HG02623 (cell line): ENCODE results near the gene BMX.

ENCODE experiments used
- ATAC-seq: cut with Tn5 transposase; IDR thresholded peaks from one replicate; pipeline ENCODE4 v1.9.1; 2021; ENCODE audit warnings: moderate library complexity; ENCODE audit not compliant: unreplicated experiment

Gene BMX

DNA sequence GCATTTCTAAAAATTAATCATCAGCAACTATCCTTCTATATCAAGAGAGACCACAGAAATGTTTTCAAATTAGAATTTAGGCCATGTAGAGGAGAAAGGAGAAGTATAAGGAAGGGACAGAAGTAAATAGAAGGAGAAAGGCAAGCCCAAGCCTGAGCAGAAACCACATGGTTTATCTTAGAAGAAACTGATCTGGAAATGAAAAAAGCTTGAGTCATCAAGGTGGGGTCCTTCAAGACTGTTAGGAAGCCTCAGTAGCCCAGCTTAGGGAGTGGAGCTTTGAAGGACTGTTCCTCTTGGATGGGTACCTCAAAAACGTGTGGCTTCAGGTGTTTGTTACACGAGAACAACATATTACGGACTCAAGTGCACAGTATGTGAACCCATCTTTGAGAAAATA lies 4.5 kb downstream of the BMX start:
- ATAC-seq, result no peak

DNA sequence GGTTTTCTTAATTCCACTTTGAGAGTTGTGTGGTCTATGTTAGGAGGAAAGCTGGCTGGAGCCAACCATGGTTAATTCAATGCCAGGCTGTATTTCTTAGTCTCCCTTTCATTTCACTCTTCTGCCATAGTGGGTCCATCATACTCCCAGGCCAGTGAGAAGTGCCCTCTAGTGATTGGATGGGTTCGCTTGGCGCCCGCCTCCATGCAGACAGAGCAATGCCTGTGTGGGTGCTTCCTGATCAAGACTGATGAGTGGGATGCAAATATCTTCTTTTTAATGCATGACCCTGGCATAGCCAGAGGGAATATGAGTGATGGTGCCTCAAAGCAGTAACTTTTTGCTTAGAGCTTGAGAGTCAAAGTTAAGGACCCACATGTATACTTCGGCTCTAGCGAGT lies 6.4 kb downstream of the BMX start:
- ATAC-seq, result no peak

DNA sequence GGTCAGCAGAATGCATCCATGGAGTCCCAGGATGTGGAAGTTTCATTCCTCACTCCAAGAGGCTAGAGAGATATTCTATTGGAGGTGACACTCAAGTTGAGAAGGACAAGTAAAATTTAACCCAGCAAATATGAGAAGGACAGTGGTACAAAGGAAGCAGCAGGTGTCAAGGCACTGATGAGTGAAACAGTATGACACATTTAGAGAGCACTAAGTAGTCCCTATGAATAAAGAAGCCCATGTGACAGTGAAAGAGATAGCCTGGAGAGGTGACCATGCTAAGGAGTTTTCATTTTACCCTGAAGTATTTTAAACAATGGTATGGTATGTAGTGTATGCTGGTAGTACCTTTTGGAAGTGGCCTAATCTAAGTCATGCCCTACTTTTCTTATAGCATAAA lies 9.2 kb downstream of the BMX start:
- ATAC-seq, result no peak

DNA sequence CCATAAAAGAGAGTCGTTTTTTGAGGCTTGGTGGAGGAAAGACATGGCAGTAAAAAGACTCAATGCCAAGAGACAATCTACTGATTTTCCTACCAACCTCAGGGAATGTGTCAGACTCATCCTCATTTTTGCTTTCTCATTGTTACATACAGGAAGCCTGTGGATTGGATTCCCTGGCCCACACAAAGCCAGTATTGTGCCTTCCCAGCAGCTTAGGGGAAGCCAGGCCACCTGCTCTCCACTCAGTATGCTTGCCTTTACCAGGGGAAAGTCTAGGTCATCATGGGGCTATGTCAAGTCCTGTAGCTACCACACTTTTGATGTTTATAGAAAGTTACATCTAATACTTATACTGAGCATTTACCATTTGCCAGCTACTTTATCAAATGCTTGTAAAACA lies 11.0 kb downstream of the BMX start:
- ATAC-seq, result no peak

DNA sequence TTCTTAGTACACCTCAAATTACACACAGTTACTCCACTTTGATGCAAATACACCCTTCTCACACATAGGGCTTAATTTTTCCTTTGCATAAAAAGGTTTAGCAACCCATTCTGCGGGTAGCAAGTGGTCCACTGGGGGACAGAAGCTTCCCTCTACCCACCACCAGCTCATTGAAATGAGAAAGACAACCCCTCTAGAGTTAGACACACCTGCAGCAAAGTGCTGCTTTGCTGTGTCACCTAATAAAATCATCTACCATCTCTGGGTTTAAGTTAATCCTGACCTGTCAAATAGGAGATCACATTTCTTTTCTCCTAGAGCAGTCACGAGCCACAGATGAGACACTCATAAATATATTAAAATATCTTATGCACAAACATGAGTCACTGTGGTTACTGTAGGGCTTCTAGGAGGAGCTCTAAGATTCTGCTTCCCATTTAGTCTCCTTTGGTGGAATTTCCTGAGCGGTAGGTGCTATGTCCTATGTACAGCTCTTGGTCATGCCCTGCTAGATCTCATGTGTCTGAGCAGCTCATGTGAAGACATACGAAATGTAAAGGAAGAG lies 11.9 kb downstream of the BMX start:
- no peak for ATAC-seq

DNA sequence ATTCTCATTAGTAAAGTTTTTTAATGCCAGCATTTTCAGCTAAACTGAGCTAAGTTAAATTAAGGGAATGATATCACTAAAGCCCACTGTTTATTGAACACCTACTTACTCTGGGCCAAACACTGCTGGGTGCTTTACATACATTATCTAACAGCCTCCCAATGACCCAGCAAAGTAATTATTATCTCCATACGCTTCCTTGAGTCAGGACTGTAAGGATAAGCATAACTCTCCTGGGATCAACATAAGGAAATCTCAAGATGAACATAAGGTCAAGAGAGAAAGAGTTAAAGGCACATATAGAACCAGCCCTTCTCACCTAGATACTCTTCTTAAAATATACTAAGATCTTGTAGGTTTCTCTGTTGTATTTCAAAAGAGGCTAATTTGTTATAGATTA lies 13.7 kb downstream of the BMX start:
- ATAC-seq, result no peak

DNA sequence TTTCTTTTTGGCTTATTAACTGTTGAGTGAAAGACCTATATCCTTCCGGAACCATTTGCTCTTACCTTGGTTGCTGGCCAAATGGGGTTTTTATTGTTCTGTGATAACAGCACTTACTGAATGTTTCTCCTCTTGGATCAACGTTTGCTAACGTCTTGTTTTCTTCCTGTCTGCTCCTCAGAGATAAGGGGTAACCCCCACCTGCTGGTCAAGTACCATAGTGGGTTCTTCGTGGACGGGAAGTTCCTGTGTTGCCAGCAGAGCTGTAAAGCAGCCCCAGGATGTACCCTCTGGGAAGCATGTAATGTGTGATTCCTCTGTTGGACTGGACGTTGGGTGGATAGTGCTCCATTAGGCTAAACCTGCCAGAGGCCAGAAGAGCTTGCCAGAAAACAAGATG lies 15.3 kb downstream of the BMX start:
- ATAC-seq, result no peak

DNA sequence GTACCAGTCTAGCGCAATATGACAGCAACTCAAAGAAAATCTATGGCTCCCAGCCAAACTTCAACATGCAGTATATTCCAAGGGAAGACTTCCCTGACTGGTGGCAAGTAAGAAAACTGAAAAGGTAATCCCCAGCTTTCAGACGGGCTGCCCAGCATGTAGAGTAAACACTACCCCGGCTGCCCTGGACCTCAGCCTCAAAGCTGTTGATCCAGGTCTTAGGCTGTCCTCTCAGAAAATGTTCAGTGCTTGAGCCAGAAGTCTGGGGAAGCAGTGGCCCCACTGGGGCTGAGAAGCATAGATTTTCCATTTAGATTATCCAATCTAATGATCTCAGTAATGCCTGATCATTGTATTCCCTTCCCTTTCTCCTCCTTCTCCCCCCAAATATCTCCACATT lies 21.9 kb downstream of the BMX start:
- ATAC-seq, result no peak

DNA sequence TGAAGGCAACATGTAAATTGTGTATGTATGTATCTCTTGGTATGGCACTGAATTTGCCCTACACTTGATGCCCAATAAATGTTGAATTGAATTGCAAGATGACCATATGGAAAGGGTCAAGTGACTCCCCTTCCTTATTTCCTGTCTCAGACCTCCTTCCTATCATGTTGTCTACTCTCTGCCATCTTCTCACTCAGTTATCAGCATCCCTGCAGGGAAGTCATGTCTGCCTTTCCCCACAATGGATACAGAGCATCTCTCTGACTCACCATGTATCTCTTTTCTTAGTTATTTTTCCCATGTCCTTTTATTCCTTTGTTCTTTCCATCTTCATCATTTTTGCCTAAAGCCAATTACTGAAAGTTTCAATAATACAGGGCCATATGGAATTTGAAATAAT lies 22.5 kb downstream of the BMX start:
- ATAC-seq, result no peak

DNA sequence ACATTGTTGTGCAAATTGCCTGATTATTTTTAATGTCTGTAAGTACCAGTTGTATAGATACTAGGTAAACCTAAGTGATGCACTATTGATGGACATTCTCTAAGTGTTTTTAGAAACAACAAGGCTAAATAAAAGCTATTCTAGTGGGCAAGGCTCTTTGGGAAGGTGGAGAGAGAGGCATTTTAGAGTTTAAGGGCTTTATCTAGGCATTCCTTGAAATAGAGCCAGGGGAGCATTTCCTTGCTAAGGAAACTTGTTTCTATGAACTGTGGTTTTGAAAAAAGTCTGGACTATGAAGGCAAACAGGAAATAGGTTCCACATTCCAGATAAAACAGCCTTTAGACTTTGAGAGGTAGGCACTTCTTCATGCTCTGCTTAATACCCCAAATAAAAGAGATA lies 23.8 kb downstream of the BMX start:
- no peak for ATAC-seq

DNA sequence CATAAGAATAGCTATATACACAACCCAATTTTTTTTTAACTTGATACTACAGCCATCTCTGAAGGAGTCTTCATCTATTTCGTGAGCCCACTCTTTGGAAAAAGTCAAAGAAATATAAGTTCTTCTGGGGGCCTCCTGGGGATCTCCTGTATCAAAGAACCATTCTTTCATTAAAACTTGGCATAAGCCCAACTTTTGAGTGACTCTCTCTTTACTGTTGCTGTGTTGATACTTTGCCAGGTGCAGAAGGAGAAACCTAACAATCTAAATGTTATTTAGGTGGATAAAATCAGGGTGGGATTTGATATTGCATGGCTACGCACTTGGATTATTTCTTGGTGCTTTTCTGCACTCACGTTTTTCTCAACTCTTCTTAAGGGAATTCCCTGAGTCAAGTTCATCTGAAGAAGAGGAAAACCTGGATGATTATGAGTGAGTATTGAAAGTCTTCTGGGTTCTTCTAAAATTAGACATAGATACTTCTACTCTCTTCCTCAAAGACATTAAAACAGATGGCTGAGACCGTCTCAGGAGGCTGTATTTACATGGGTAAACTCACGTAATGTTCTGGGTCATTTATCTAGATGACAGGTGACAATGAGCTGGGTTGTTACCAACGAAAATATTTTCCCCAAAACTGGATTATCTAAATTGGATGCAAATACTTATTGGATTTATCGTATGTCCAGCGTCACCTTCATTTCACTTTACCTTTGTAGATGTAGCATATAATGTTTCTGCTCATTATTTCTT lies 25.2 kb downstream of the BMX start:
- ATAC-seq, result no peak

DNA sequence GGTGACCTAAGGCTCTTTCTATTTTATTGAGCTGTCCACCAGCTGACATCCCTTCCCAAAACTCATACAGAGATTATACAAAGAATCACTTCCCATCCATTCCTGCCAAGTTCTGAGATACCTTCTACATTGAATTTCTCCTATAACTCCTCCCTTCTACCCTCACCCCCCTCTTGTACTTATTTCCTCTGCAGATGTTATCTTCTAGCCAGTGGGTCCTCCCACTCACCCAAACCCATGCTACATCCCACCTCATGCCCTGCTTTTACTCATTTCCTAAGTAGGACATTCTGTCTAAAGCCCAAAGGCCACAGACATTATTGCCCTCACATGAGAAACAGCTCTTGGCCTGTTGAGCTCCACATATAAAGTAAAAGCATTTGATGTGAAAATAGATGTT lies 28.6 kb downstream of the BMX start:
- no peak for ATAC-seq

DNA sequence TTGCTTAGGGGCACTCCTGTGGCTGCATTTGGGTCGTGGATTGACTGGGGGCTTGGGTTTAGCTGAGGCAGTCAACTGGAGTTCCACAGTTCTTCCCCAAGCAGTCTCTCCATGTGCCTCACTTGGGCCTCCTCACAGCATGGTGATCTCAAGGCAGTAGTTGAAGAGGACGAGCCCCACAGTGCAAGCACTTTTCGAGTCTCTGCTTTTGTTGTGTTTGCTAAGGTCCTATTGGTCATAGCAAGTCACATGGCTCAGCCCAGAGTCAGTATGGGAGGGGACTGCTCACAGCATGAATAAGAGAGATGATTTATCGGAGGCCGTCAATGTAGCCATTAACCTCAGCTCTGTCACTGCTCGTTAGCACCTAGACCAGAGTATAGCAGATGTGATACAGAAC lies 29.7 kb downstream of the BMX start:
- ATAC-seq, result no peak

DNA sequence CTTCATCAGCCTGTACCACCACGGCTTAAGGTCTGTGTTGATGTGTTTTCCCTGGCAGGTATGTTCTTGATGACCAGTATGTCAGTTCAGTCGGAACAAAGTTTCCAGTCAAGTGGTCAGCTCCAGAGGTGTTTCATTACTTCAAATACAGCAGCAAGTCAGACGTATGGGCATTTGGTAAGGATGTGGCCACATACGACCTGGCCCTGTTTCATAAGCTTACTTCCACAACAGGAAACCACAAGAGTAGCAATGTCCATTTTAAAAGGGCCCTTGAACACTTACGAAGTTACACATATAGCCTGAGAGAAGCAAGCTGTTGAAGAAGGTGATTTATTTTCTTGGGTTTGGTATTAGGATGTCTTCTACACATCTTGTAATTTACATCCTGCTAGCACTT lies 46.1 kb downstream of the BMX start:
- ATAC-seq, result no peak

DNA sequence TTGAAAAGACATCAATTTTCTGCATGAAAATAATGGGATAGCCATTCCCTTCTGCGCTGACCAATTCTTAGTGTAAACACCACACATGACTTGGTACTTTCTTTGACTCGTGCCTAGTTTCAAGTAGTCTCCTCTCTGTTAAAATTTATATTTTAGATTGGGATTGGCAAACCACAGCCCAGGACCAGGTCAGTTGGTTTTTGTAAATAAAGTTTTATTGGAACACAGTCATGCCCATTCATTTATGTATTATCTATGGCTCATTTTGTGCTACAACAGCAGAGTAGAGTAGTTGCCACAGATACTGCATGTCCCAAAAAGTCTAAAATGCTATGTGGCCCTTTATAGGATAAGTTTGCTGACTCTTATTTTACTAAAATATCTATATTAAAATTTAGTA lies 46.7 kb downstream of the BMX start:
- ATAC-seq, result no peak

DNA sequence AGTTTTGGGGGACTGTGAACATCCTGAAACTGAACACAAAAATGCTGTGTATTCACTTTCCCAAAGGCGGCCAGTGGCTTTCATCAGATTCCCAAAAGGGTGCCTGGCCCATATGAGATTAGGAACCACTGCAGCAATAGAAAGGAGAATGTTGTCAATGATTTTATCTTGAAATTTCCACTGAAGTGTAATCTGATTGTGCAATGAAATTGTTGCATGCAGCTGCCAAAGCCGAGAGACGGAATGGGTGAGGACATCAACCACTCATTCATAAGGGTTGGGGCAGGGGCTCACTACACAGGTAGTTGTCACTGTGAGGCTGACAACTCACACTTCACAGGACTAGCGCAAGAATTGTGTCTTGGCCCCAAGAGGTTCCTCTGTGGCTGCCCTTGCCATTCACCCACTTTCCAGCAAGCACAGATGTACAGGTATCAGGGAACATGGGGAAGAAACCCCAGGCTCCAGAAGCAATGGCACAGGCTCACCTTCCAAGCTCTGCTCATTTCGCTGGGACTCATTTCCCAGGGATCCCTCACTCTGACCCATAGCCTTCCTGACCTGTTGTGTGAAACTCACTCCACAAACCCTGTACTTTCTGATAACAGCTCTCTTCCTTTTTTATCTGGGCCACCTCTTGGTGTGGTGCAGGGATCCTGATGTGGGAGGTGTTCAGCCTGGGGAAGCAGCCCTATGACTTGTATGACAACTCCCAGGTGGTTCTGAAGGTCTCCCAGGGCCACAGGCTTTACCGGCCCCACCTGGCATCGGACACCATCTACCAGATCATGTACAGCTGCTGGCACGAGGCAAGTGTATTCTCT lies 48.8 kb downstream of the BMX start:
- ATAC-seq, result no peak

DNA sequence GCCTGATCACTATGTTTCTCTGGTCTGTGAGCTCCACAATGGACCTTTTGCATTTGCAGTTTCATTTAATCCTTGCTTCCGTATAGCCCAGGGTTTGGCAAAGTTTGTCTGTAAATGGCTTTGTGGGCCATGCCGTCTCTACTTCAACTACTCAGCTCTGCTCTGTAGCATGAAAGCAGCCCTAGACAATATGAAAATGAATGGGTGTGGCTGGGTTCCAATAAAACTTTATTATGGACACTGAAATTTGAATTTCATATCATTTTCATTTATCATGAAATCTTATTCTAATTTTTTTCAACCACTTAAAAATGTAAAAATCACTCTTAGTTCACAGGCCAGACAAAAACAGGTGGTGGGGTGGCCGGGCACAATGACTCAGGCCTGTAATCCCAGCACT lies 58.6 kb downstream of the BMX start:
- ATAC-seq, result no peak

DNA sequence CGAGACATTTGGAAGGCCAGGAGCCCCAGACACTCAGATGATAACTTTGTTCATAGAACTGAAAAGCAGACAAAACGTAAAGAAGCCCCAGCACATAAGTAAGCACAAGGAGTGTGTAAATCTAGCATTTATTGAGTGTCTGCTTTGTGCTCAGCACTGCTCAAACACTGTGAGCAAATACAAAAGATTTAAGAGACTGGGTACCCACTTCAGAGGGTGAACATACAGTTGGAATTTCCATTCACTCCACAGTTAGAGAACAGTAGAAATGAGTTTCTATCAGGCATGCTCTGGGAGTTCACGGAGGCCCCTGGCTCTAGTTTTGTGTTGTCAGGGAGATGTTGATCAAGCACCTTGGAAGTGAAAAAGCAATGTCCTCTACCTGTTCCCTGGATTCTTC lies 60.3 kb downstream of the BMX start:
- ATAC-seq, result no peak

DNA sequence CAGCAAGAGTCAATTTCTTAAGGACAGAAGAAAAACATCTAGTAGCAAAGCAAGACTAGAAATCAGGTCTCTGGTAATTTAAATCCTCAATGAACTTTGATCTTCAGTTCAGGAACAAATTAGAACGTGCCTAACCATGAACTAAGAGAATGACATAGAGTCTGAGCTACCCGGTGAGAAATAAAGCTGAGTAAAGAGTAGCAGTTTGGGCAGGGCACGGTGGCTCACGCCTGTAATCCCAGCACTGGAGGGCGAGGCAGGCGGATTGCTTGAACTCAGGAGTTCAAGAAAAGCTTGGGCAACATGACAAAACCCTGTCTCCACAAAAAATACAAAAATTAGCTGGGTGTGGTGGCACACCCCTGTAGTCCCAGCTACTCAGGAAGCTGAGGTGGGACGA lies 62.4 kb downstream of the BMX start:
- ATAC-seq, result no peak

DNA sequence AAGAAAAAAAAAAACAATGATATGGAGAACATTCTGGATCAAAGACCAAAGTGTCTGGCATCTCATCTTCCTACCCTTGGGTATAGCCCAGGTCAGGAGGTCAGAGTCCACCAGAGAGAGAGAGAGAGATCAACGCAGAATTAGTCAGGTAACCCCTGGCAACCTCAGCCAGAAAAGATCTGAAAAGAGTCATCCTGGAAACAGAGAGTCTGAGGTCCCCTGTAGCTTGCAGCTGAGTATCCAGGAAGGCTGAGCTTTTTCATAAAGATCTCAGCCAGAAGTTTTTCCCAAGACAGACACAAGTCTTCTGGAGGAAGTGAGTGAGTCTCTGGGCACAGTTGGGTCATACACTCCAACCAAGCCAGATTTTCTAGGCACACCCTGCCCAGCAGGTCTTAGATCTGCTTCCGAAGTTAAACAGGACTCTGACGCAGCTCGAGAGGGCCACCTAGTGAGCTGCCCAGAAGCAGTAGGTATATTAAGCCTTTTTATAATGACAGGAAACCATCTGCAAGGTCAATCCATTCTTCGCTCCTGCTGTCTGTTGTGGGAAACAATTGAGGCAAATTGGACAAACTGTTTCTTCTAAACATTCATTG lies 64.5 kb downstream of the BMX start:
- no peak for ATAC-seq

DNA sequence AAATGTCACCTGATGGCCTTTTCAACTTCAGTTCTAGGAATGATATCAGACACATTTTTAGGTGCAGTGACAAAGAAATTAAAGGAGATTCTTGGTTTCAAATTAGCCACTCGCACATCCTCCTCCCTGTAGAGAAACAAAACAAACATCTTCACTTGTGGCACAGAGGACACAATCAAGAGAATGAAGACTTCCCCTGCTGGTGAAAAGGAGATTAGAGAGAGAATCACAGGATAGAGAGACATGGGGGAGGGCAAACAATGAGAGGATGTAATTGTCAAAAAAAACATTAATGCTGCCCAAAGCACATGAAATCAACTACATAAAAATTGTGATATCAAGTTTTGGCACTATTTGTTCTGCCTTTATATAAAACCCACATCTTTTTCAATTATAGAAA lies 65.6 kb downstream of the BMX start:
- ATAC-seq, result no peak

DNA sequence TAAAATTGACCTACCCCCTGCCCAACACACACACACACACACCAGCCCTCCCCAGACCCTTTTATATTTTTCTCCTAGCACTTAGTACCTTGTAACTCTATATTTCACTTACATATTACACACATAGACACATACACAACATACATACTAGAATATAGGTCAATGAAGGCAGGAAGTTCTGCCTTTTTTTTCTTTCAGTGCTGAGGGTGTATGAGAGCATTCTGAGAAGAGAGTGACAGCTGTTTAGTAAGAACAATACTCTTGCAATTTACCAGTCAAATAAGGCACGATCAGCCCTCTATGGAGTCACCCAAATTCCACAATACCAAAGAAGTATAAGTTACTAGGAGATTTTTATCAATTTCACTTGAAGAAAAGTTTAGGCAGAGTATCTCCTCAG lies 66.7 kb downstream of the BMX start:
- no peak for ATAC-seq
